CD4-positive, alpha-beta T cell treated with Interleukin-15 for 1 hour (primary cell): ENCODE data around the gene ESYT1.

Experiments used
- DNase-seq: peaks from one replicate; pipeline ENCODE4 v3.0.0-alpha.2; 2020

Gene ESYT1

GRCh38 chr12:56127888-56128669 is at the start of gene ESYT1:
Gene ESYT1 (plus strand): TSS chr12:56128267. CDS start chr12:56128320, 53 bp downstream.
- DNase-seq: peak; percentile 100

- no peak for DNase-seq
These were observed 49.6 kb upstream of the ESYT1 start for GRCh38 chr12:56078427-56078826.

GRCh38 chr12:56078931-56079722 is 48.9 kb upstream of the ESYT1 start:
- DNase-seq: peak; percentile 57

- DNase-seq: peak; percentile 55
These were observed 48.1 kb upstream of the ESYT1 start, which contains the start of gene ERBB3 for GRCh38 chr12:56079723-56080555. Gene ERBB3 (plus strand): TSS chr12:56080165. CDS start chr12:56080301, 136 bp downstream.

- no peak for DNase-seq
These were observed 47.4 kb upstream of the ESYT1 start for GRCh38 chr12:56080556-56081138.

- DNase-seq: no peak
These were observed 46.4 kb upstream of the ESYT1 start for GRCh38 chr12:56081393-56082347.

GRCh38 chr12:56082382-56082781 is 45.7 kb upstream of the ESYT1 start:
- DNase-seq: no peak

- no peak for DNase-seq
These were observed 45.1 kb upstream of the ESYT1 start for GRCh38 chr12:56082967-56083366.

- DNase-seq: no peak
These were observed 43.0 kb upstream of the ESYT1 start for GRCh38 chr12:56084958-56085543.

- no peak for DNase-seq
These were observed 42.0 kb upstream of the ESYT1 start for GRCh38 chr12:56086096-56086495.

- DNase-seq: no peak
These were observed 41.5 kb upstream of the ESYT1 start for GRCh38 chr12:56086608-56087007.

- DNase-seq: no peak
These were observed 40.8 kb upstream of the ESYT1 start for GRCh38 chr12:56087220-56087619.

- no peak for DNase-seq
These were observed 30.3 kb upstream of the ESYT1 start for GRCh38 chr12:56097738-56098137.

GRCh38 chr12:56098592-56098991 is 29.5 kb upstream of the ESYT1 start:
- DNase-seq: no peak

- DNase-seq: no peak
These were observed 28.3 kb upstream of the ESYT1 start for GRCh38 chr12:56099787-56100186.

GRCh38 chr12:56101045-56101444 is 27.0 kb upstream of the ESYT1 start:
- DNase-seq: no peak

GRCh38 chr12:56102683-56103065 is 25.4 kb upstream of the ESYT1 start:
- no peak for DNase-seq

GRCh38 chr12:56103066-56103711 is 24.9 kb upstream of the ESYT1 start:
- DNase-seq: no peak

GRCh38 chr12:56103823-56104108 is 24.3 kb upstream of the ESYT1 start:
- no peak for DNase-seq

GRCh38 chr12:56104109-56104814 is 23.8 kb upstream of the ESYT1 start, which contains the start of gene PA2G4:
Gene PA2G4 (plus strand): TSS chr12:56104559. CDS start chr12:56104738, 179 bp downstream.
- peak; percentile 99 for DNase-seq
